ENCODE data around the gene CBX2.

CBX2 gene

DNA sequence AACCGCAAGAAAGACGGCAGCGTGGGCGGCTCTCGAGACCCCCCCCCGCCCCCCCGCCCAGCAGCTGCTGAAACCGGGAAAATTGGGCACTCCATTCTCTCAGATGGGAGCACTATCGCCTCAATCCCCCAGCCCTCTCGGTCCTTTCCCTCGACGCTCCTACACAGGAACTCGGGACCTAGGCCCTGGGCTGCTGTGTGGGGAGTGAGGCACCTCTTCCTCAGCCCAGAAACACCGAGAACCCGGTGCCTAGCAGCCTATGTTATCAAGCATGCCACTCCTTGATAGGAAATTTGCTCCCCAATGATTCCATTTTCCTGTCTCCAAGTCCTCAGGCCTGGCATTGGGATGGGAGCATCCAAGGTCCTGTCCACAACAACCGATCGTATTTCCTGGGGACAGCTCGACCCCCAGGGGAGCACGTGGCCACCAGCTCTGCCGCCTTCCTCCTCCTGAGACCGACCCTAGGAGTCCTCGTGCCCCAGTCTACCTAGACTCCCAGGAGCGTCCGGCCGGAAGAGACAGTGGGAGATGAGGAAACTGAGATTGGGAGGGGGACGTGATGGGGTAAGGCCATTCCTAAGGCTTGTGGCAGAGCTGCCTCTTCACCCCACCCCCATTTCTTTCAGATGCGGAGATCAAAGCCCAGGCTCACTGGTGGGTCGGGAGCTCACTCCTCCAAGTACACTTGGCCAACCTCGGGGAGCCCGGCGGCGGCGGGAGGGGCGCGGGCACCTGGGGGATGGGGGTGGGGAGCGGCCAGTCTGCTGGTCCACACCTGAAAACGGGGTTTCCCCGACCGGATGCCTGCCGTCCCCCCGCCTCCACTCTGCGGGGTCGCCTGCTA lies 36.4 kb downstream of the CBX2 start (continued):
- TF ChIP-seq, protein P1, sequence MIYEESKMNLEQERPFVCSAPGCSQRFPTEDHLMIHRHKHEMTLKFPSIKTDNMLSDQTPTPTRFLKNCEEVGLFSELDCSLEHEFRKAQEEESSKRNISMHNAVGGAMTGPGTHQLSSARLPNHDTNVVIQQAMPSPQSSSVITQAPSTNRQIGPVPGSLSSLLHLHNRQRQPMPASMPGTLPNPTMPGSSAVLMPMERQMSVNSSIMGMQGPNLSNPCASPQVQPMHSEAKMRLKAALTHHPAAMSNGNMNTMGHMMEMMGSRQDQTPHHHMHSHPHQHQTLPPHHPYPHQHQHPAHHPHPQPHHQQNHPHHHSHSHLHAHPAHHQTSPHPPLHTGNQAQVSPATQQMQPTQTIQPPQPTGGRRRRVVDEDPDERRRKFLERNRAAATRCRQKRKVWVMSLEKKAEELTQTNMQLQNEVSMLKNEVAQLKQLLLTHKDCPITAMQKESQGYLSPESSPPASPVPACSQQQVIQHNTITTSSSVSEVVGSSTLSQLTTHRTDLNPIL (CRISPR knock-in tag; IDR thresholded peaks at IDR 0.05; ENCODE audit: low read depth) = no peak
- no peak for TF ChIP-seq ISL1 (CRISPR knock-in tag; IDR thresholded peaks at IDR 0.05)
- no peak for TF ChIP-seq ESRRG (CRISPR knock-in tag; IDR thresholded peaks at IDR 0.05)
- TF ChIP-seq, protein P2, sequence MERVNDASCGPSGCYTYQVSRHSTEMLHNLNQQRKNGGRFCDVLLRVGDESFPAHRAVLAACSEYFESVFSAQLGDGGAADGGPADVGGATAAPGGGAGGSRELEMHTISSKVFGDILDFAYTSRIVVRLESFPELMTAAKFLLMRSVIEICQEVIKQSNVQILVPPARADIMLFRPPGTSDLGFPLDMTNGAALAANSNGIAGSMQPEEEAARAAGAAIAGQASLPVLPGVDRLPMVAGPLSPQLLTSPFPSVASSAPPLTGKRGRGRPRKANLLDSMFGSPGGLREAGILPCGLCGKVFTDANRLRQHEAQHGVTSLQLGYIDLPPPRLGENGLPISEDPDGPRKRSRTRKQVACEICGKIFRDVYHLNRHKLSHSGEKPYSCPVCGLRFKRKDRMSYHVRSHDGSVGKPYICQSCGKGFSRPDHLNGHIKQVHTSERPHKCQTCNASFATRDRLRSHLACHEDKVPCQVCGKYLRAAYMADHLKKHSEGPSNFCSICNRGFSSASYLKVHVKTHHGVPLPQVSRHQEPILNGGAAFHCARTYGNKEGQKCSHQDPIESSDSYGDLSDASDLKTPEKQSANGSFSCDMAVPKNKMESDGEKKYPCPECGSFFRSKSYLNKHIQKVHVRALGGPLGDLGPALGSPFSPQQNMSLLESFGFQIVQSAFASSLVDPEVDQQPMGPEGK (CRISPR knock-in tag; IDR thresholded peaks at IDR 0.05; ENCODE audit: borderline replicate concordance) = no peak
- TF ChIP-seq ARNTL (CRISPR knock-in tag; IDR thresholded peaks at IDR 0.05; ENCODE audit: borderline replicate concordance, low read depth) = no peak
- no peak for TF ChIP-seq PPARA (CRISPR knock-in tag; IDR thresholded peaks at IDR 0.05; ENCODE audit: borderline replicate concordance)
- TF ChIP-seq ZNF8 (CRISPR knock-in tag; IDR thresholded peaks at IDR 0.05) = no peak
- TF ChIP-seq RARB (CRISPR knock-in tag; IDR thresholded peaks at IDR 0.05) = no peak
- TF ChIP-seq ZFP30 (CRISPR knock-in tag; IDR thresholded peaks at IDR 0.05) = no peak
- no peak for TF ChIP-seq TOX (CRISPR knock-in tag; IDR thresholded peaks at IDR 0.05; ENCODE audit: borderline replicate concordance)
- TF ChIP-seq ZNF70 (CRISPR knock-in tag; IDR thresholded peaks at IDR 0.05) = no peak
- no peak for TF ChIP-seq ZNF565 (CRISPR knock-in tag; conservative IDR thresholded peaks at IDR 0.05; ENCODE audit: low read depth)

DNA sequence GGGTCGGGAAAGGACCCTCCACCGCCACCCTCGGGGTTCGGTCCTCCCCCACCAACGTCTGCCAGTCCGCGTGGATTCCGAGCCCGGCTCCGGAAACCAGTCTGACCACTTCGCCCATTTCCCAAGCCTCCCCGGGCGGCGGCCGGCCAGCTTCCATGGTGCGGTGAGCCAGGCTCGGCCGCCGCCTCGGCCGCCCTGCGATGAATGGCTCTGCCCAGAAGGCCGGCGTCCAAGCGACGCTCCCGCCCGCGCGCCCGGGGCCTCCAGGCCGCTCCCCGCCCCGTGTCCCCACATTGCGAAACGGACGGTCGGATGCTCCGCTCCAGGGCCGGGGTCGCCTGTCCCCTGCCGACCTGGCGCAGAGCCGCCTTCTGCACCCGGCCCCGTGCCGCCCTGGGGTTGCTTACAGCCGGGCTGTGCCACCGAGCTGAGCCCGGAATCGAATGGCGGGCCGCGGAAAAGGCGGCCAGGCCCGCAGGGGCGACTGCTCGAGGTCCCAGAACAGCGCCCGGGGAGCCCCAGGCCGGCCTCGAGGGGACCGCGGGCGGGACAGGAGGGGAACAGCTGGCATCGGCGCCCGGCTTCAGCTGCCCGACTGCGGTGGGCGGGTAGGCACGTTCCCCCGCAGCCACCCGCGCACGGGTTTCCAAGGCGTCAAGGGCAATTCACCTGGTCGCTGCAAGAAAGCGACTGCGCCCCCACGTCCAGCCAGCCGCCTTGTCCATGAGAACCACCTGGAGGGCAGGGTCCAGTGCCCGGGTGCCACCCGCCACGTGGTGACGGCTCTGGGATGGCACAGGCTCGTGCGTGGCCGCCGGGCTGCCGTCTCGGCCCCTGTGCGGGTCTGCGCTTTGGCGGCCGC lies 37.3 kb downstream of the CBX2 start:
- TF ChIP-seq BACH2 (CRISPR knock-in tag; IDR thresholded peaks at IDR 0.05; ENCODE audit: borderline replicate concordance) (no peak), TOX (CRISPR knock-in tag; IDR thresholded peaks at IDR 0.05; ENCODE audit: borderline replicate concordance) (no peak), SNAI2 (CRISPR knock-in tag; IDR thresholded peaks at IDR 0.05) (no peak), RARB (CRISPR knock-in tag; IDR thresholded peaks at IDR 0.05) (no peak), ZFP3 (CRISPR knock-in tag; IDR thresholded peaks at IDR 0.05) (no peak), CSDC2 (CRISPR knock-in tag; IDR thresholded peaks at IDR 0.05) (no peak), OSR1 (CRISPR knock-in tag; IDR thresholded peaks at IDR 0.05) (no peak), ZC3H10 (CRISPR knock-in tag; IDR thresholded peaks at IDR 0.05) (no peak)
- TF ChIP-seq, protein P3, sequence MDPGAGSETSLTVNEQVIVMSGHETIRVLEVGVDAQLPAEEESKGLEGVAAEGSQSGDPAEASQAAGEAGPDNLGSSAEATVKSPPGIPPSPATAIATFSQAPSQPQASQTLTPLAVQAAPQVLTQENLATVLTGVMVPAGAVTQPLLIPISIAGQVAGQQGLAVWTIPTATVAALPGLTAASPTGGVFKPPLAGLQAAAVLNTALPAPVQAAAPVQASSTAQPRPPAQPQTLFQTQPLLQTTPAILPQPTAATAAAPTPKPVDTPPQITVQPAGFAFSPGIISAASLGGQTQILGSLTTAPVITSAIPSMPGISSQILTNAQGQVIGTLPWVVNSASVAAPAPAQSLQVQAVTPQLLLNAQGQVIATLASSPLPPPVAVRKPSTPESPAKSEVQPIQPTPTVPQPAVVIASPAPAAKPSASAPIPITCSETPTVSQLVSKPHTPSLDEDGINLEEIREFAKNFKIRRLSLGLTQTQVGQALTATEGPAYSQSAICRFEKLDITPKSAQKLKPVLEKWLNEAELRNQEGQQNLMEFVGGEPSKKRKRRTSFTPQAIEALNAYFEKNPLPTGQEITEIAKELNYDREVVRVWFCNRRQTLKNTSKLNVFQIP (CRISPR knock-in tag; IDR thresholded peaks at IDR 0.05; ENCODE audit: borderline replicate concordance, low read depth) = no peak
- TF ChIP-seq, protein P2 (CRISPR knock-in tag; IDR thresholded peaks at IDR 0.05; ENCODE audit: borderline replicate concordance) = no peak
- no peak for ATAC-seq

DNA sequence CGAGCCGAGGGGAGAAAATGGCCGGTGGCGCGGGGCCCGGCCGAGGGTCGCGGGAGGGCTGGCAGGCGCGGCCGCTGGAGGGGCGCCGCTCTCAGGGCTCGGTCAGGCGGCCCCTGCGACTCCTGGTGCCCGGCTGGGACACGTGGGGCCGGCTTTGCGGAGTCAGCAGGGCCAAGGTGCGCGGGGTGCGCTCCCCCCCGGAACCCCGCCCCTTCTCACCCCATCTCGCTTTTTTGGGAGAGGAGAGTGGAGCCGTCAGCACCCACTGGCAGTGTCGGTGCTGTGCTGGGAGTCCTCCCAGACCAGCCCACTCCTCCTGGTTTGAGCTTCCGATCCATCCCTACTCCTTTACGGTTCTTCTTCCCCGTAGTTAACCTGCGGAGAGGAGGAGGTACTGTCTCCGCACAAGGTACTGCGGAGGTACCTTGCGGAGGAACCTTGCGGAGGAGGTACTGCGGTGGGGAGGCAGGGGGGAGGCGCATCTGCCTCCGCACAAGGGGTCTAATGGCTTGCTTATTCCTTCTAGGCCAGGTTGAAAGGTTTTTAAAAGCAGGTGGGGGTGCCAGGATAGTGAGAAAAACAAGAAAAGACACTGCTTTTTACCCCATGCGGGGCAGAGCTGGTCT lies 38.0 kb downstream of the CBX2 start:
- ATAC-seq = no peak
- TF ChIP-seq ZFP3 (CRISPR knock-in tag; IDR thresholded peaks at IDR 0.05) (no peak), BACH2 (CRISPR knock-in tag; IDR thresholded peaks at IDR 0.05; ENCODE audit: borderline replicate concordance) (no peak)
- TF ChIP-seq, protein P3 (CRISPR knock-in tag; IDR thresholded peaks at IDR 0.05; ENCODE audit: borderline replicate concordance, low read depth) = no peak
